ENCODE data around the gene ARHGAP24.

Gene ARHGAP24

DNA sequence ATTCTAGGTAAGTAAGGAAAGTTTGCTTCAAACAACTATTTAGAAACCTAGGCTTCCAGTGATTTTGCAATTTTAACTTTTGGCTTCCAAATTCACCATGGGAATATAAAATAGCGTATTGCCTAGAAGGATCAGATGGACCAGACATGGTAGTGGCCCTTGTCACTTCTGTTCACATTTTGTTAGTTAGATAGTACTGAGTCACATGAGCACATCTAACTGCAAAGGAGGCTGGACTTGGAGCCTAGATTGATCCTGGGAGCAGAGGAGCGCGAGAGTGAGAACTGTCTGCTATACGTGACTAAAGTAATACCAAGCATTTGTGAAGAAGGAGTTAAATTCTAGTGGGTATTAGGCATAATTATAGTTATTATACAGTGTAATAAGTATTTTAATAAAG is 102.4 kb downstream of the ARHGAP24 start:
- DNase-seq (ENCODE audit: low read depth, low spot score): no peak

DNA sequence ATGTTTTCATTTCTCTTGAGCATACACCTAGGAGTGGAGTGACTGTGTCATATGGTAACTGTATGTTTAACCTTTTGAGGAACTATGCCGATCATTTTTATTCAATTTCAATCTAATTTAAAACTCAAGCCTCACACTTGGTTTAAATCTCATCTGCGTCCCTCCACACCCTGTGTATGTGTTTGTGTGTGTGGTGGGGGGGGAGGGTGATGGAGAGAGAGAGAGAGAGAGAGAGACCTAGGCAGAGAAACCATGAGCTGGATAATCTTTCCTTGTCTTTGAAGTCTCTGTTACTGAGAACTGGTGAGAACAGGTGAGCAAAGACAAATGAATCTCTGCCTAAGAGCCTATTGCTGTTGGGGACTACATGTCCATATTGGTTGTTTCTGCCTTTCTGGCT is 105.0 kb downstream of the ARHGAP24 start:
- DNase-seq (ENCODE audit: low read depth, low spot score): no peak

DNA sequence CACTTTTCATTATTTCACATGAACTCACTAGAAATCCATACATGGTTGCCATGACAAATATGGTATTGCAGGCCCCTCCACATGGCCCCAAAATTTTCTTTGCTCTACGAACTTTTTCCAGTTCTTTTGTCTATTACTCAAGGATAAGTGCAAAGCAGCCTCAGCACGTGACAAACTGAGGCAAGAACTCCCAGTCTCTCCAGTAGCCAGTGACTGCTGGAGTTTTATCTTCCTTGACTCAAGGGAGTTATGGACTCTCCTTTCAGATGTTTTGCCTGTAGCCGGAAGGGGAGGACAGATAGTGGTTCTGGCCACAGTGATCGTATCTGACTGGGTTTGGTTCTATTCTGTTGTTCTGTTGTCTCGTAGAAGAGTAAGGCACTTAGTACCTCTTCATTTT is 105.5 kb downstream of the ARHGAP24 start:
- no peak for DNase-seq (ENCODE audit: low read depth, low spot score)

DNA sequence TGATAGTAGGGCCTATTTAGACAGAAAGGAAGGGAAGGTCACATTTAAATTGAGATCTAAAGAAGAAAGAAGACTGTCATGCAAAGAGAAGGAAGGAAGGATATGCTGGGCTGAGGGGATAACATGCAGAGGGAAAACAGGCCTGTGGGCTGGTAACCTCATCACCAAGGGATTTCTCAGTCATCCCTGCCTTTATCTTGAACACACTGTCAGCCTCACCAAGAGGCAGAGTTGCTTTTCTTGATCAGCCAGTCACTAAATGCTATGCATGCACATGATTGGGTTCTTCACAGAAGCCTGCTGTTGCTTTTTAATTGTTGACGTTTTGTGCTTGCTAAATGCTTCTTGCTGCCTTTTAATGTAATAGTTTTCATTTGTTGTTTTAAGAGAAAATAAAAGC is 113.0 kb downstream of the ARHGAP24 start:
- DNase-seq (ENCODE audit: low read depth, low spot score): no peak

DNA sequence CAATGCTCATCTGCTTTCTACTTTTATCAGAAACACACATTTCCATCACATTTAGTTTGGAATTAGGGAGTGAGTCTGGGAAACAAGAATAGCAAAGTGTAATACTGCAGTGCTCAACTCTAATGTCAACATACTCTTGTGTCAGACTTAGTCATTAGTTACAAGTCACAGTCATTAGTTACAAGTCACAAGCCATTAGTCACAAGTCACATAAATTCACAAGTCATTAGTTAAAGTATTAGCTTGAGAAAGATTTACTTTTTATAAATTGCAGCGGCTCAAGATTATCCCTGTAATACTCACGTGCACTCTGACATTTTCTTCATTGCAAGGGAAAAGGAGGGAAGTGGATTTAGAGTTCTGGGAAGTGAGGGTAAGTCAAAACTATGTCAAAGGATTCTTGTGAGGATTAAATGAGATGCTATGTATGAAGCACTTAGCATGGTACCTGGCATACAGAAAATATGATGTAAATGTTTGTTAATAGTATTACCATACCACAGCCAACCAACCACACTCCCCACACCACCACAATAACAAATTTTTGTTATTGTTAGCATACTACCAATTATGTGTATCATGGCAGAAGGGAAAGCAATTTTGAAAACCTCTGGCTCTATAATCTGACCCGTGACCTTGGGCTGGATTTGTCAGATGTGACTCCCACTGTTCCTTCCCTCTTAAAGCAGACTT is 116.6 kb downstream of the ARHGAP24 start:
- no peak for DNase-seq (ENCODE audit: low read depth, low spot score)

DNA sequence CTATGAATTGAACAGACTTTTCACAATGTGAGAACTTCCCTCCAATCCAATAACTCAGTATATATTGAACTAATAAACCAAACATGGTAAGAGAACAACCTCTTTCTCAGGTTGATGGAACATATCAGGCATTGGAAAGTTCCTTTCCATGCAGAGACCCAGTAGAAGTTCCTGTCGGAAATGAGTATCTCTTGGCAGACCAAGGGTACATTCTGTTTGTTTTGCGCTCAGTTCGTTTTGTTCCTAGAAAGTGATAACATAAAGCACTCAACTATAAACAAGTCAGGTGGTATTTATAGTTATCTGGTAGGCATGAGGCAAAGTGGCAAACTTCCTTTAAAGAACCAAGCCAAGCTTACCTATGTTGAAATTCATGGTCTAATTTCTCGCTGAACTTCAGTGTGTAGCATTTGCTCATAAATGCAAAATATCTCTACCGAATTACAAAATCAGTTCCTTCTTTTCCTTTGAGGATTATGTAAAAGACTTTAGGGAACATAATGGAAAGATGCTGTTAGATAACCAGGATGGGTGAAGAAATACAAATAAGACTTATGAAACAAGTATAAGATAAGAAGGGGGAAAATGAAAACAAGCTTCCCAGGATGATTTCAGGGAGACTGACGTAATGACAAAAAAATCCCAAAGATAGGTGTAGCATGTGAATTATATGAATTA is 120.3 kb downstream of the ARHGAP24 start:
- no peak for DNase-seq (ENCODE audit: low read depth, low spot score)

DNA sequence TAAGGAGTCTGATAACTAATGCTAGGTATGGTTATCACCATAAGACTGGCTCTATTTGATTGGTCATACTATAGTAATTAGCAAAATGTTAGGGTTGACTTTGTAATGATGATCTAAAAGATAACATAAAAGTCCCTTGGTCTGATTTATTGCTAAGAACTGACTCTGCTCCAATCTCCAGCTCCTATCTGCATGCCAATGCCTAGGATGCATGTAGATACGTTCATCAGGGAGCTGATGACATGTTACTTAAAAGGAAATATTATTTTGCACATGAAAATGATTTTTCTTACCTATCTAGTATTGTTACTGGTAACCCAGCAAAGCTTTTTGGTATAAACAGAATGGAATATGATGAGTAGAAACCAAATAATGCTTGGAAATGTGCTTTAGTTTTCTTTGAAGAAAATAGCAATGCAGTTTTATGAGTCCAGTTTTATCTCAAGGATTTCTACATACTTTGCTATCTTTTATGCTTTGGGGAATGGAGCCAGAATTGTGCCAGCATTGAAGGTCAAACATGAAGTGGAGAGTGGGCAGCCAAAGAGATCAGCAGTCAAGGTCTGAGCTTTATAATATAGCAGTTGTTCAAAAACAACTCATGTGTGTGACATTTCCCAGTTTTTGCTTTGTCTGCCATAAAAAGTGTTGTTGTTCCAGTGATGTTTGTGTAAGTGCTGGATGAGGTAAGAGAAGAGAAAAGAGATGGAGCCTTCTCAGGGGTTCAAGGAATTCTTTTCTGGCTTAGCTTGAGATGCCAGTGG is 121.0 kb downstream of the ARHGAP24 start:
- DNase-seq (ENCODE audit: low read depth, low spot score): no peak

DNA sequence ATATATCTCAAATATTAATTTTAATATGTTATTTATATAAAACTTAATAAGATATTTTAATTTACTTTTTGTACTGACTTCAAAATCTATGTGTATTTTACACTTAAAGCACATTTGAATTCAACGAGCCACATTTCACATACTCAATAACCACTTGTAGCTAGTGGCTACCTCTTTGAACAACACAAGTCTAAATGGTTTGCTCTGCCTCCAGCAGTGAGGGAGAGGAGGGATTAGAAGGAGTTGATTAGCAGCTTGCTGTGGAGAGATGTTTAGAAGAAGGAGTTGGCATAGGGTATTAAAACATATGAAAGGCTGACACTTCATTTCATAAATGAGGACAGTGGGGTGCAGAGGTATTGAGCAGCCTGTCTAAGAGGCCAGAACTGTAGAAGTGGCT is 124.0 kb downstream of the ARHGAP24 start:
- DNase-seq (ENCODE audit: low read depth, low spot score): no peak

DNA sequence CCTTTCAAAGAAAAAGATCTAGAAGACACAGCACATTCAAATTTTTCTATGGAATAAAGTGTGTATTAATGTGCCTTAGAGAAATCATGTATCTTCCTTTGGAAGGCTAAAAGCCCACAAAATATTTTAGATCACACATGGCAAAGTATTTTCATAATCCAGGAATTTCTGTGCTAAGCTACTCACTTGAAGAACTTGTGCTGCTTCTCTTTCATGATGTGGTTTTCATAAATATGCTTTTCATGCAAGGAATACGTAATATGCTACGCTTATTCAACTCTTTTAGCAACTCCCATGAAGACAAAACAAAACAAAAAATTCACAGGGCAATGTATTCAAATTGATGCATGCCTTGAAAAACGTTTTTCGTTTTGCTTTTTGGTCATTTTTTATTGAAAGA is 125.6 kb downstream of the ARHGAP24 start:
- no peak for DNase-seq (ENCODE audit: low read depth, low spot score)

DNA sequence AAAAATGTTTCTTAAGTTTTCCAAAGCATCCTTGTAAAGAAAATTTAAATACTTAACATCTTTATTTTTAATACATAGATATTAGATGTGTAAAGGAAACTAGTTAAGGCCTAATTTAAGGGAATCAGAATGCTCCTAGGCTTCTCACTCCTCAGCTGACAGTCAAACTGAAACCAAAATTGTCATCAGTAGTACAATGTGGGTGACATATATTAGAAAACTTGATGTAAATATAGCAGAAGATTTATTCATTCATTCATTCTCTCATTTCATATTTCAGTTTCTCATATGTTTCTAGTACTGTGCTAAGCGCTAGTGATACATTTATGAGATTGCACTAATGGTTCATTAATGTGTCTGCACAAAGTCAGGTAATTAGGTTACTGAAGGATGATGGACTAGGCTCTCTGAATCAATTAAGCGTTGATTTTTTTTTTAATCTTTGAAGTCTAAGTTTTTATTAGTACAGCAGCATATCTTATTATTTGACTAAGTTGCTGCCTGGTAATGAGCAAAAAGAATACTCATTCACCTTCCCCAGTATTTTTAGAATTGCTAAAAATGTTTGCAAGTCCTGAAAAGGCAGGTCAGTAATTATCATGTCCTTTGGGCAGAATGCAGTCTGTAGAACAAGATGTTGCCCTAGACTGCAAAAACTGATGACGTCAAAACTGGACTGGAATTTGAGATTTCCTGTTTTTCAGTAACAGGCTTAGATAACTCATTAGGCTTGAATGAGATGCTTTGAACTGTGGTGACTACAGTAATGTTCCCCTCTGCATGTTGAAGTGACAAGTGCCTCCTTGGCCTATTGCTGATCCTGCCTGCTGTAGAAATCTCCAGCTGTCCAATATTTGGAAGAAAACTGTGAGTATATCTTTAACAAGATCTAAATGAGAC is 128.7 kb downstream of the ARHGAP24 start:
- no peak for DNase-seq (ENCODE audit: low read depth, low spot score)

DNA sequence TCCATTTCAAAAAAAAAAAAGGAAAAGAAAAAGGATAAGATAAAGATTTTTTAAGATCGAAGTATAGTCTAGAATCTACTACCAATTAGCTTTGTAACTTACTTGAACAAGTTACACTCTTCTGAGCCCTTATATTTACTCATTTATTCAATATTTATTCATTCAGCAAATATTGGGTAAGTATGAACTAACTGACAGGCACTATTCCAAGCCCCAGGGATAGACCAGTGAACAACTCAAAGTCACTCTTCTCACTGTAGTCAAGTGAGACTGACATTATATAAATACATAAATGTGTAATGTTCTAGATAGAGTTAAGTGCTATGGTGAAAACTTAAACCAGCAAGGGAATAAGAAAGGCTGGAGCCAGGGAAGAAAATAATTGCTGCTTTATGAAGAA is 131.6 kb downstream of the ARHGAP24 start:
- DNase-seq (ENCODE audit: low read depth, low spot score): no peak

DNA sequence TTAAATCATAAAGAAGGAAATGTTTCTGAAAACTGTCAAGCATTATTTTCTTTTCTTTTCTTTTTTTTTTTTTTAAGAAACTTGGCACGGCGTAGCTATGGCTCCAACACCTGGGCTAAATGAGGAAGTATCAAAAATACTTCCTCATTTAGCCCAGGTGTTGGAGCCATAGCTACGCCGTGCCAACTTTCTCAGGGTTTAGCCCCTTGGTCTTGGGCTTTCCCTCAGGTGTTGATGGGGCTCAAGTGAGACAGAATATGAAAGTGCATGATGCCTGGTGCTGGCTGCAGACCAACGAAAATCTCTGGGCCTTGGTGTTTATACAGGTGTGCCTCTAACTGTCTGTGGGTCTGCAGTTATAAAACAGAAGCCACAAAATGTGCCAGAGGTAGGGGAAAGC is 132.7 kb downstream of the ARHGAP24 start:
- no peak for DNase-seq (ENCODE audit: low read depth, low spot score)

DNA sequence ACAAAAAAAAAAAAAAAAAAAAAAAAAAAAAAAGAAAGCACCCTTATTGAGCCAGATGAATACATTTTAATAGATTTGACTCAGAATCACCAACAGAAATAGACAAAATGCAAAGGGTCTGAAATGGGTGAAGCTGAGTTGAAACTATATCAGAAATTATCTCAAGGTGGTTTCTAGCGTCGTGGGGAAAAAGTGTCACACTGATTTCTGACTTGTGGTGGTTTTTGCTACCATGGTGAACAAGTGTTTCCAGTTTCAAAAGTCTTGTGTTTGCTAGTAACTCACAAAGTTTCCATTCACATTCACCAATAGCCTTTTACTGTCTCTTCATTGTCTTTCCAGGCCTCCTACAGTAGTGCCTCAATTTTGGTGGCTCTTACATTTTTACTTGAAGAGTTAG is 135.5 kb downstream of the ARHGAP24 start:
- no peak for DNase-seq (ENCODE audit: low read depth, low spot score)

DNA sequence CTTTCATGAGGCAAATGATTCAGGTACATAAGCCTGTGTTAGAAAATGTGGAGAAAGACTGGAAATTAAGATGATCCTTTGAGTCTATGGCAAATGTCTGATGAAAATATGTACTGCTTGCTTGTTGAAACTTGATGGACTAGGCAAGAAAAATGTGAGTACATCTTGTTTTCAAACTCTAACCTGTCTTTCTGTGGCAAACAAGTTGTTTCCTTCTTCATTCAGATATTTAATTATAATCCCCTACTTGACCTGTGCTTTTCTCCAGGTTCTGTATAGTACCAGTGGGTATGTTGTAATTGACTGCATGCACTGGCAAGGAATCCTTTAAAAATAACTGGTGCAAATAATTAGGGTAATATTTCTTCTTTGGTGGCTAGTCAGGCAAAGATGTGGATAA is 136.7 kb downstream of the ARHGAP24 start:
- DNase-seq (ENCODE audit: low read depth, low spot score): no peak

DNA sequence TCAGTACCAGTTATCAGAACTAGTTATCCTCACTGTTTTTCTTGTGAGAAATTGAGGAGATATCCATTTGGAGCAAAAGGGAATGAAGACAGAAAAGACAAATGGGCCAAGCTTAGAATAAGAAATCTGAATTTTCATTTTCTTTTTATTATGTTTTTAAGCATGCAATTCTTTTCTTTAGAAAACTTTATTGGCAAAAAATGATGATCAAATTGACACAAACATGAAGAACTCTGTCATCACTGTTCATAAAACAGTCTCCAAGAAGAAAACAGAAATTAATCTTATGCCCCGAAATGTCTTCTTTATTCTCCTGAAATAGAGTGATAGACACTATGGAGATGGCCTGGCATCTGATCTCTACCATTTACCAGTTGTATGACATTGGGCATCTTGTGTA is 139.0 kb downstream of the ARHGAP24 start:
- DNase-seq (ENCODE audit: low read depth, low spot score): no peak

DNA sequence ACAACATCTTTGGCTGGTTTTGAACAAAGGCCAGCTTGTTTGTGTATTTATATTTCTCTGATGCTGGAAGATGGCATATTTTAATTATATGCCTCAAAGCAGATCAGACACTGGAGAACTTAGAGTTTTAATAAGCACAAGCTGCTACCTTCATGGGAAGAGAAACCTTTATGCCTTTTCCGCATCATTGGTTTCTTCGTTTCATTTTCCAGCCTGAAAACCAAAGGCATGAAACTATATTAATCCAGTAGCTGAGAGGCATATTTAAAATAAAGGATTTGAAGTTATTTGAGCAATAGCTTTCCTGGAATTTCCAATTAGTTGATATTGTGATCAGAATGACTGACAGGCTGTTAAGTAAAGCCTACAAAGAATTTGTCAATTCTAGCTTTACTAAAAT is 141.0 kb downstream of the ARHGAP24 start:
- DNase-seq (ENCODE audit: low read depth, low spot score): no peak

DNA sequence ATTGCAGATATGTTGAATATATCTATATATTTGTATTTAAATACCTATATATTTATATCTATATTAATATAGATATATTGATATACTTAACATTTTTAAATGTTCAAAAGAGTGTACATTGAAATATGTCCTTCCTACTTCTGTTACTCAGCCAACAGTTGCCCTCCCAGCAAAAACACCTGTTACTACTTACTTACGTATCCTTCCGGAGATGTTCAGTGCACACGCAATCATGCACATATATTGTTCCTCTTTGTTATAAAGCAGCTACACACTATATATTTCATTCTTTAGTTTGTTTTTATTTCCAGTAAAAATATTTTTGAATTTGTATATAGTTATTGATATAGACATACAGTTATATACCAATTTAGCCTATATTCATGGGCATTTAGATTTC is 142.3 kb downstream of the ARHGAP24 start:
- DNase-seq (ENCODE audit: low read depth, low spot score): no peak

DNA sequence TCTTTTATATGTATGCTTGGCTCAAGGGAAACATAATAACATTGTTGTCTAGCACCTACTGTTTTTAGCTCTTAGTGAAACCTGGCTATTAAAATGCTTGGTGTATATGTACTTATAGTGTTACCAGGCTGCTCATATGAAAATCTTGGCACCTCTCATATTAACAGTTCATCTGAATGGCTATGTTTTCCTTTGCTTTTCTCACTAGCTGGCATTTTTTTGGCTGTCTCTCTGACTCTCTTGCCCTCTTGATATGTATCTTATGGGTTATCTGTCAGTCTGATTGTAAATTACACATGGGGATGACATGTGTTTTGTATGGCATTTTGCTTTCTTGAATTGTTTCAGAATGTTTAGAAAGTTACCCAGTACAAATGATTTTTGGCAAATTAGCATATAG is 158.0 kb downstream of the ARHGAP24 start:
- no peak for DNase-seq (ENCODE audit: low read depth, low spot score)

DNA sequence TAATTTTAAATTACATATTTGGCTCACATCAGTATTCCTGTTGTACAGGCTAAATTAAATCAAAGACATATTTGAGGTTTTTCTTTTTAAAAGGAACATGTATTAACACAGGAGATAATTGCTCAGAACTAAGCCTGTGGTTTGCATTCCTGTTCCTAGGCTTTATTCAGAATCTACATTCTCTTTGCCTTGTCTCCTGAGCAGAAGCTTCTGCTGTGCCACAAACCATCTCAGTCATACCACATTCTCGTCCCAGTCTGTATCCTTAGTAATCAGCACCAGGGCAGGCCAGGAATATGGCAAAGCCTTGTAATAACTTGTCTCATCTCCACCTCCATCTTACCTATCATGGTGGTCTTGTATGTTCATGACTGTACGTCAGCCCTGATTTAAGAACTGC is 162.8 kb downstream of the ARHGAP24 start:
- DNase-seq (ENCODE audit: low read depth, low spot score): no peak

DNA sequence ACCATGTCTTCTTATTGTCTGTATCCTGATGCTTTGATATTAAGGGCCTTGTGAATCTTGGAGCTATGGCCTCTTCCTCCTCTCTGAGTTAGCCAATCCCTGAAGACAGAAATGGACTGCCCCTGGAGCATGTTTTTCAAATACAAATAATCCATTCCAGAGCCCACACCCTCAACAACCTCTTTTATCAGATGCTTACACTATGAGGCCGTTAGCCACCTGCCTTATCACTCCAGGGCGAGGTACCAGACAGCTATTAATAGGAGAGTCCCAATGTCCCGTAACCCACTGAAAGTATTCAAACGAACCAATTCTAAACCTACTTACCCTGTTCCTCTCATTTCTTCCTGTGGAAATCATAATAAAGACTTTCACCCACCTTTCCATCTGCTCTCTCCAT is 165.0 kb downstream of the ARHGAP24 start:
- DNase-seq (ENCODE audit: low read depth, low spot score): no peak

DNA sequence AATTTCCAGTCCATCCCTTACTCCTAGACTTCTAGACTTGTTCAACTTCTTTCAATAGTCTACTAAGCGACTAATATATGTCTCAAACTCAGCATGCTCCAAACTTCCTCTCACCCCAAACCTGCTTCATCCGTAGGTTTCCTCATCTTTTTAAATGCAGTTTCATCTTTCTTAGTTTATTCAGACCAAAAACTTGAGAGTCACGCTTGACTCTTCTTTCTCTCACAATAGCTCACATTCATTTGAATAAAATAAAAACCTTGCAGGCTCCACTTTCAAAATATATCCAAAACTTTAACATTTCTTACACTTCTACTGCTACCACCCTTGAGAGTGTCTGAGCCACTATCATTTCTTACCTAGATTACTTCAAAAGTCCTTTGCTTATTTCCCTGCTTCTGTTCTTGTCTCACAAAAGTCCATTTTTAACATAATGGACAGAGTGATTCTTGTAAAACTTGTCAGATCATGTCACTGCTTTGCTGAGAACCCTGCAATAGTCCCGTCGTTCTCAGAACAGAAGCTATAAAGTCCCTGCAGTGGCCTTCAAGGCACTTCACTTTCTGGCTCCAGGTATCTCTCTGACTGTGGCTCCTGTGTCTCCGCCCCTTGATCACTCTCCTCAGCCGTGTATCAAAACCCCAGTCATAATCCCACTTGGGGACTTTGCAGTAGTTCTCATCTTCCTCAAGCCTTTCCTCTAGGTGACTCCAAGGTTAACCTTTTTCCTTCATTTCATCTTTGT is 167.6 kb downstream of the ARHGAP24 start:
- no peak for DNase-seq (ENCODE audit: low read depth, low spot score)

All from iPS DF 19.7 (cell line).